Fibroblast of lung (primary cell): ENCODE data around the gene TXNDC12.

Experiments
- EZH2 ChIP-seq: IDR thresholded peaks from 2 replicates; pipeline ENCODE4 v1.5.1; 2012; ENCODE audit warnings: low read length, control low read depth, mild to moderate bottlenecking; ENCODE audit errors: missing control alignments
- TF ChIP-seq, protein P1 (sequence below), 2 donors: IDR thresholded peaks in 1 of 2; conservative IDR thresholded peaks in 1 of 2; 1 replicate in 1 of 2; 2 replicates in 1 of 2; pipeline ENCODE4 v1.5.1; 2011 to 2012; ENCODE audit warnings: low read length in 2 of 2, control low read depth in 1 of 2, inconsistent platforms in 1 of 2, low read depth in 1 of 2, mild to moderate bottlenecking in 1 of 2

DNA sequence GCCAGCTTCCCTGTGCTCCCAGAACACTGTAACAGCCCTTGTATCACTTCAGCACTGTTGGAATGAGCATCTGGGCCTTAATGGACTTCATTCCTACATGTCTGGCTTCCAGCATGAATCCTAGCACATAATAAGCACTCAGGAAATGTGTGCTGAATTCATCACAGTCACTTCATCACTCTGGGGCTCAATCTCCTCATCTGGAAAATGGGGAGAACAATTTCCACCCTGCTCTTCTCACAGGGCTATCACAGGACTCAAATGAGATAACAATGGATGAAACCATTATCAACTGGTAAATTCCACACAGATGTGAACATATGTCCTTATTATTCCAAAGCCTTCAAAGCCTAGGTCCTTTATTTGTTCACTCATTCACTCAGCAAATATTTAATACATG lies 76.9 kb downstream of the TXNDC12 start:
- TF ChIP-seq, protein P1, sequence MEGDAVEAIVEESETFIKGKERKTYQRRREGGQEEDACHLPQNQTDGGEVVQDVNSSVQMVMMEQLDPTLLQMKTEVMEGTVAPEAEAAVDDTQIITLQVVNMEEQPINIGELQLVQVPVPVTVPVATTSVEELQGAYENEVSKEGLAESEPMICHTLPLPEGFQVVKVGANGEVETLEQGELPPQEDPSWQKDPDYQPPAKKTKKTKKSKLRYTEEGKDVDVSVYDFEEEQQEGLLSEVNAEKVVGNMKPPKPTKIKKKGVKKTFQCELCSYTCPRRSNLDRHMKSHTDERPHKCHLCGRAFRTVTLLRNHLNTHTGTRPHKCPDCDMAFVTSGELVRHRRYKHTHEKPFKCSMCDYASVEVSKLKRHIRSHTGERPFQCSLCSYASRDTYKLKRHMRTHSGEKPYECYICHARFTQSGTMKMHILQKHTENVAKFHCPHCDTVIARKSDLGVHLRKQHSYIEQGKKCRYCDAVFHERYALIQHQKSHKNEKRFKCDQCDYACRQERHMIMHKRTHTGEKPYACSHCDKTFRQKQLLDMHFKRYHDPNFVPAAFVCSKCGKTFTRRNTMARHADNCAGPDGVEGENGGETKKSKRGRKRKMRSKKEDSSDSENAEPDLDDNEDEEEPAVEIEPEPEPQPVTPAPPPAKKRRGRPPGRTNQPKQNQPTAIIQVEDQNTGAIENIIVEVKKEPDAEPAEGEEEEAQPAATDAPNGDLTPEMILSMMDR (conservative IDR thresholded peaks at IDR 0.05 in 1 of 2, IDR thresholded peaks at IDR 0.05 in 1 of 2; ENCODE audit: low read depth in 1 of 2, low read length in 2 of 2) = no peak
- no peak for TF ChIP-seq EZH2
